Activated T-helper 17 cell treated with anti-CD3 and anti-CD28 coated beads, Interleukin-2, amount 50 U/mL, for 72 hours (primary cell): ENCODE measurements around the gene PTH2R. TPM values are rescaled to one million over a fixed set of nuclear protein-coding genes. Genes with fewer than 3 reads are reported as not detected.
"Not testable (repeated sequence)": the region's sequence is repeated elsewhere in the genome, so short reads cannot be mapped to it uniquely, and the experiment has no call there.

Source experiments
- ATAC-seq: fragments of 150-1000 bp; cut with Tn5 transposase; replicated peaks from 2 replicates; pipeline ENCODE4 v1.10.0; 2021; ENCODE audit warnings: mild to moderate bottlenecking, moderate library complexity
- H3K27ac Mint-ChIP-seq: one replicate; pipeline ENCODE4 v1.8.0; 2022; ENCODE audit warnings: mixed read lengths
- H3K27me3 Mint-ChIP-seq: one replicate; pipeline ENCODE4 v1.8.0; 2022; ENCODE audit warnings: mixed read lengths
- H3K36me3 Mint-ChIP-seq: one replicate; pipeline ENCODE4 v1.8.0; 2022; ENCODE audit warnings: low read depth, mild to moderate bottlenecking, mixed read lengths
- H3K4me1 Mint-ChIP-seq: one replicate; pipeline ENCODE4 v1.8.0; 2022; ENCODE audit warnings: mixed read lengths
- H3K4me3 Mint-ChIP-seq: one replicate; pipeline ENCODE4 v1.8.0; 2022; ENCODE audit warnings: mild to moderate bottlenecking, mixed read lengths
- H3K9me3 Mint-ChIP-seq: one replicate; pipeline ENCODE4 v1.8.0; 2022; ENCODE audit warnings: mixed read lengths
- total RNA-seq, 2 donors: library from RNA; stranded (reverse); gene quantifications; one replicate each; pipeline ENCODE4 v1.2.3, GENCODE V29; 2022

PTH2R gene
- total RNA-seq, 2 donors from 2014 or later = 0.29 TPM; not detected in 1

GRCh38 chr2:208440716-208441115 lies 34.1 kb downstream of the PTH2R start:
- Mint-ChIP-seq H3K36me3 (no peaks in the 10 kb centered on the region), H3K27ac (no peak overlapping the region), H3K9me3 (no peaks in the 10 kb centered on the region), H3K4me1 (no peaks in the 10 kb centered on the region), H3K27me3 (peaks cover 22% of the 10 kb centered on the region), H3K4me3 (no peak overlapping the region)
- no peak for ATAC-seq

GRCh38 chr2:208441951-208442350 lies 35.4 kb downstream of the PTH2R start:
- no peak overlapping the region for H3K27ac Mint-ChIP-seq
- ATAC-seq = no peak
- peaks cover 17% of the 10 kb centered on the region for H3K27me3 Mint-ChIP-seq
- H3K36me3 Mint-ChIP-seq = no peaks in the 10 kb centered on the region
- H3K4me3 Mint-ChIP-seq = no peak overlapping the region
- H3K4me1 Mint-ChIP-seq = no peaks in the 10 kb centered on the region
- no peaks in the 10 kb centered on the region for H3K9me3 Mint-ChIP-seq

- not testable (repeated sequence) for H3K4me1 Mint-ChIP-seq, H3K27me3 Mint-ChIP-seq, ATAC-seq, H3K4me3 Mint-ChIP-seq, H3K9me3 Mint-ChIP-seq, H3K36me3 Mint-ChIP-seq, H3K27ac Mint-ChIP-seq
These were observed 40.9 kb downstream of the PTH2R start for GRCh38 chr2:208447447-208447846.

- no peak for ATAC-seq
- no peaks in the 10 kb centered on the region for H3K9me3 Mint-ChIP-seq
These were observed 44.5 kb downstream of the PTH2R start for GRCh38 chr2:208451061-208451460.

GRCh38 chr2:208454861-208455260 lies 48.3 kb downstream of the PTH2R start:
- Mint-ChIP-seq H3K4me1 (no peaks in the 10 kb centered on the region), H3K27me3 (peaks cover 3% of the 10 kb centered on the region), H3K27ac (no peak overlapping the region), H3K36me3 (no peaks in the 10 kb centered on the region), H3K4me3 (no peak overlapping the region), H3K9me3 (no peaks in the 10 kb centered on the region)
- ATAC-seq = no peak

More at GRCh38 chr2:208451061-208451460, 44.5 kb downstream of the PTH2R start:
- Mint-ChIP-seq H3K27ac (no peak overlapping the region), H3K4me3 (no peak overlapping the region), H3K27me3 (peaks cover 2% of the 10 kb centered on the region), H3K4me1 (no peaks in the 10 kb centered on the region), H3K36me3 (no peaks in the 10 kb centered on the region)

GRCh38 chr2:208463721-208464120 lies 57.1 kb downstream of the PTH2R start:
- H3K9me3 Mint-ChIP-seq = no peaks in the 10 kb centered on the region
- ATAC-seq = no peak
- H3K4me1 Mint-ChIP-seq = no peaks in the 10 kb centered on the region
- H3K36me3 Mint-ChIP-seq = no peaks in the 10 kb centered on the region
- no peak overlapping the region for H3K27ac Mint-ChIP-seq
- H3K27me3 Mint-ChIP-seq = peaks cover 7% of the 10 kb centered on the region
- H3K4me3 Mint-ChIP-seq = no peak overlapping the region

GRCh38 chr2:208464205-208464604 lies 57.6 kb downstream of the PTH2R start:
- Mint-ChIP-seq H3K9me3 (no peaks in the 10 kb centered on the region), H3K36me3 (no peaks in the 10 kb centered on the region), H3K27me3 (peaks cover 8% of the 10 kb centered on the region), H3K27ac (no peak overlapping the region), H3K4me3 (no peak overlapping the region), H3K4me1 (no peaks in the 10 kb centered on the region)
- no peak for ATAC-seq

GRCh38 chr2:208466151-208466919 lies 59.7 kb downstream of the PTH2R start:
- Mint-ChIP-seq H3K4me3 (no peak overlapping the region), H3K27ac (no peak overlapping the region), H3K9me3 (no peaks in the 10 kb centered on the region), H3K36me3 (no peaks in the 10 kb centered on the region), H3K27me3 (peaks cover 11% of the 10 kb centered on the region), H3K4me1 (no peaks in the 10 kb centered on the region)
- no peak for ATAC-seq

GRCh38 chr2:208466920-208467298 lies 60.3 kb downstream of the PTH2R start:
- Mint-ChIP-seq H3K4me3 (no peak overlapping the region), H3K27ac (no peak overlapping the region), H3K9me3 (no peaks in the 10 kb centered on the region), H3K4me1 (no peaks in the 10 kb centered on the region), H3K36me3 (no peaks in the 10 kb centered on the region), H3K27me3 (peaks cover 11% of the 10 kb centered on the region)
- no peak for ATAC-seq

GRCh38 chr2:208467564-208467963 lies 61.0 kb downstream of the PTH2R start:
- Mint-ChIP-seq H3K27me3 (peaks cover 11% of the 10 kb centered on the region), H3K9me3 (no peaks in the 10 kb centered on the region), H3K27ac (no peak overlapping the region), H3K4me1 (no peaks in the 10 kb centered on the region), H3K4me3 (no peak overlapping the region), H3K36me3 (no peaks in the 10 kb centered on the region)
- no peak for ATAC-seq

GRCh38 chr2:208477741-208478140 lies 71.1 kb downstream of the PTH2R start:
- Mint-ChIP-seq H3K27ac (no peak overlapping the region), H3K27me3 (peaks cover 4% of the 10 kb centered on the region), H3K36me3 (no peaks in the 10 kb centered on the region), H3K9me3 (peaks cover 3% of the 10 kb centered on the region), H3K4me3 (no peak overlapping the region), H3K4me1 (no peaks in the 10 kb centered on the region)
- no peak for ATAC-seq

GRCh38 chr2:208479342-208479741 lies 72.8 kb downstream of the PTH2R start:
- Mint-ChIP-seq H3K27ac (no peak overlapping the region), H3K9me3 (peaks cover 3% of the 10 kb centered on the region), H3K36me3 (no peaks in the 10 kb centered on the region), H3K4me3 (no peak overlapping the region), H3K27me3 (peaks cover under 1% of the 10 kb centered on the region), H3K4me1 (no peaks in the 10 kb centered on the region)
- ATAC-seq = no peak

GRCh38 chr2:208481945-208482344 lies 75.4 kb downstream of the PTH2R start:
- H3K4me3 Mint-ChIP-seq, ATAC-seq, H3K9me3 Mint-ChIP-seq, H3K4me1 Mint-ChIP-seq, H3K27me3 Mint-ChIP-seq, H3K27ac Mint-ChIP-seq, H3K36me3 Mint-ChIP-seq: not testable (repeated sequence)

- not testable (repeated sequence) for ATAC-seq
These were observed 75.9 kb downstream of the PTH2R start for GRCh38 chr2:208482453-208483015.

GRCh38 chr2:208485390-208485789 lies 78.8 kb downstream of the PTH2R start:
- Mint-ChIP-seq H3K4me3 (no peak overlapping the region), H3K36me3 (no peaks in the 10 kb centered on the region), H3K27ac (no peak overlapping the region), H3K27me3 (no peaks in the 10 kb centered on the region), H3K9me3 (peaks cover 7% of the 10 kb centered on the region), H3K4me1 (no peaks in the 10 kb centered on the region)
- no peak for ATAC-seq

More at GRCh38 chr2:208482453-208483015, 75.9 kb downstream of the PTH2R start:
- H3K36me3 Mint-ChIP-seq, H3K4me1 Mint-ChIP-seq, H3K27ac Mint-ChIP-seq, H3K4me3 Mint-ChIP-seq, H3K27me3 Mint-ChIP-seq, H3K9me3 Mint-ChIP-seq: not testable (repeated sequence)
